Stimulated activated CD4-positive, alpha-beta T cell treated with anti-CD3 and anti-CD28 coated beads, TNF-alpha, amount 100 ng/mL, for 48 hours (primary cell): Measurements from ENCODE around the gene ZNF236.
"Not testable (repeated sequence)": the region's sequence is repeated elsewhere in the genome, so short reads cannot be mapped to it uniquely, and the experiment has no call there.

Experiments used
- DNase-seq, 3 donors: peaks; one replicate each; pipeline ENCODE4 v3.0.0-alpha.2; 2020; ENCODE audit warnings: low read depth in 3 of 3

The ZNF236 gene

DNA sequence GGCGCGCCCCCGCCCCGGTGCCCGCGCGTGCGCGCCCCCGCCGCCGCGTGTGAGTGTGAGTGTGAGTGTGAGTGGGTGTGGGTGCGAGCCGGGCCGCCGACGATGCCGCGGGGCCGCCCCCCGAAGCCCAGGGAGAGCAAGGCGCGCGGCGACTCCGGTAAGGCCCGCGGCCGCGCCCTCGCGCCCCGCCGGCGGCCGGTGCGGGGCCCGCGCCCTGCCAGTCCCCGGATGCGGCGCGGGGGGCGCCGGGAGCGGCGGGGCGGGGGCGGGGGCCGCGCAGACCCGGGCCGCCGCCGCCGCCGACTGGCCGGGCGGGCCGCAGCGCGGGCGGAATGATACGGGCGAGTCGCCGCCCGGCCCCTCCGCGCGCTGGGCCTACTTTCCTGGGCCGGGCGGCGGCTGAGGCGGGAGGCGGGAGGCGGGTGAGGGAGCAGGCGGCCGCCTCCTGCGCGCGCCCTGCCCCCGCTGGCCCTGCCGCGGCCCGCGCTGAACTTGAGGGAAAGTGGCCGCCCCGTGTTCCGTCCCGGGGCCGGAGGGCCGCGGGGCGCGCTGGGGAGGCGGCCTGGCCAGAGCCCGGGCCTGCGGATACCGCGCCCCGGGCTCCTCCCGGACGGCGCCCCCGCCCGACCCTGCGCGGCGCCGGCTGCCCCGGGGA, at the start of gene ZNF236:
Gene ZNF236, plus strand, starts transcription at position 52 of the 655 bp plus-strand sequence. Its CDS starts 51 bp downstream, at position 103.
- peak; percentile 33 to 55 (median 36) for DNase-seq

- no peak for DNase-seq
Observed at GRCh38 chr18:76772665-76773064, 49.7 kb upstream of the ZNF236 start.

DNA sequence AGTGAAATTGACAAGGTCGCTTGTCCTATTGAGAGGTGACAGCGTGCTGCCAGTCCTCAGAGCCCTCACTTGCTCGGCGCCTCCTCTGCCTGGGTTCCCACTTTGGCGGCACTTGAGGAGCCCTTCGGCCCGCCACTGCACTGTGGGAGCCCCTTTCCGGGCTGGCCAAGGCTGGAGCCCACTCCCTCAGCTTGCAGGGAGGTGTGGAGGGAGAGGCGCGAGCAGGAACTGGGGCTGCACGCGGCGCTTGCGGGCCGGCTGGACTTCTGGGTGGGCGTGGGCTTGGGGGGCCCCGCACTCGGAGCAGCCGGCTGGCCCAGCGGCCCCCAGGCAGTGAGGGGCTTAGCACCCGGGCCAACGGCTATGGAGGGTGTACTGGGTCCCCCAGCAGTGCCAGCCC, 45.3 kb upstream of the ZNF236 start:
- not testable (repeated sequence) for DNase-seq

DNA sequence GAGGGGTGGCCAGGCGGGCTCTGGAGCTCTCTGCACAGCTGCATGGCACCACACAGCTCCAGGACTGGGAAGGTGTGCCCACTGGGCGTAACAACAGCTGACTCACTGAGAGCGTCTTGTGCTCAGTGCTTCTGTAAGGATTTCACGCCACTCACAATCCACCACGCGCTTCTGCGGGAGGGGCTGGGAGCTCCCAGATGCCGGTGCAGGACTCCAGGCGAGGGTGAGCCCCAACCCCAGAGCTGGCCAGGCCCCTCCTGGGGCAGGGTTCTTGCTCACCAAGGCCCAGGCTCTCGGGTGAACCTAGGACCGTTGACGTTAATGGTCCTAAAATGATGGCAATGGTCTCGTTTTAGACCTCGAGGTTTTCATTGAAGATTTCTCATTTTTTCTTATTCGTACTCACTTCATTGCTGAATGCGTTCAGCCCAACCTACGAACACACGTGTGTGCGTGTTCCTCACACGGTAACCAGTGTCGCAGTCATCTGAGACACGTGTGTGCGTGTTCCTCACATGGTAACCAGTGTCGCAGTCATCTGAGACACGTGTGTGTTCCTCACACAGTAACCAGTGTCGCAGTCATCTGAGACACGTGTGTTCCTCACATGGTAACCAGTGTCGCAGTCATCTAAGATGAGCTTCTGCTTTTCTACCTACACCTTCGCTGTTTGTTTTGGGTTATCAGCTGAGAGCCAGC, 38.4 kb upstream of the ZNF236 start:
- no peak for DNase-seq

- DNase-seq = no peak
Observed at GRCh38 chr18:76785872-76786271, 36.5 kb upstream of the ZNF236 start.

DNA sequence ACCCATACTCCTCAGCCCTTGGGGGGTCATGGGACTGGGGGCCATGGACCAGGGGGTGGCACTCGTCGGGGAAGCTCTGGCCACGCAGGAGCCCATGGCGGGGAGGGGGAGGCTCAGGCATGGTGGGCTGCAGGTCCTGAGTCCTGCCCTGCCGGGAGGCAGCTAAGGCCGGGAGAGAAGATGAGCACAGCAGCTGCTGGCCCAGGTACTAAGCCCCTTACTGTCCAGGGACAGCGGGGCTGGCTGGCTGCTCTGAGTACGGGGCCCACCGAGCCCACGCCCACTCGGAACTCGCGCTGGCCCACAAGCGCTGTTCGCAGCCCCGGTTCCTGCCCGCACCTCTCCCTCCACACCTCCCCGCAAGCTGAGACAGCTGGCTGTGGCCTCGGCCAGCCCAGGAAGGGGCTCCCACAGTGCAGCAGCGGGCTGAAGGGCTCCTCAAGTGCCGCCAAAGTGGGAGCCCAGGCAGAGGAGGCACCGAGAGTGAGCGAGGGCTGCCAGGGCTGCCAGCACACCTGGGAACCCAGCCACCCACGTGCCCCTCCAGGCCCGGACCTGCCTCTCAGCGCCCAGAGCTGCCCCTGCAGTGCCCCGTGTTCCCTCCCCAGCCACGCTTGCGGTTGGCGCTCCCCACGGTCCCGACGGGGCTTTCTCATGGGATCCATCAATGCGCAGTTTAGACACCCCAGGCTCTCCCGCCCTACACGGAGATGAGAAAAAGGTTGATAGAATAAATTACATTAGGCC, 33.6 kb upstream of the ZNF236 start:
- no peak for DNase-seq

DNA sequence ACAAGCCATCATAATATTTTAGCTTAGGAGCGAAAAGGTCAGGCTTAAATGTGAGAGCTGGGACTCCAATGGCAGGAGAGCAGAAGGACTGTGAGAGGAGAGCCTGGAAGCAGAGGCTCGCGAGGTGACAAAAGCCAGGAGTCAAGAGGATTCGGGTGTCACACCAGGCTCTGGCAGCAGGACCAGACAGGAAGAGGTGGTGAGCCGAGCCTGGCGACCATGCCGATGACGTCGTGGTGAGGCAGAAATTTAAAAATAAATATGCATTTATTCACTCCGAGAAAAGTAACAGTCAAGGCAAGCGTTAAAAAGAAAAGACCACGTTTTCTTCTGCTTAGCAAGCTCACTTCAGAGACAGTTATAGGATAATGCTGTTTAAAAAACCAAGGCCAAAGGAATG, 31.3 kb upstream of the ZNF236 start:
- no peak for DNase-seq

DNA sequence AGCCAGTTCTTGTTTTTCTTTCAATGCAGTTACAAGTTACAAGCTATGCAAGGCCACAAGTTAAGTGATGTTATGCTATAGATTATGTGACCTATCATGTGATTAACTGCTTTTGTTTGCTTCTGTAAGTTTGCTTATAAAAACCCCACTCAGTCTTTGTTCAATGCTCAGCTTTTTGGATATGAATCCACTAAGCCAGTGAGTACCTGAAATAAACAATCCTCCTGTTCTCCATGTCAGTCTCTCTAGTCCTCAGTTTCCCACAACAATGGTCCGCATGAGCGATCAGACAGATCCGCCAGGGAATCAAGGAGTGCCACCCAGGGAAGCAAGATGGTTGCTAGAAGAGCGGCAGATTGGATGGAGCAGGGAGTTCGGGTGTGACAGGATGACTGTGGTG, 30.7 kb upstream of the ZNF236 start:
- no peak for DNase-seq

DNA sequence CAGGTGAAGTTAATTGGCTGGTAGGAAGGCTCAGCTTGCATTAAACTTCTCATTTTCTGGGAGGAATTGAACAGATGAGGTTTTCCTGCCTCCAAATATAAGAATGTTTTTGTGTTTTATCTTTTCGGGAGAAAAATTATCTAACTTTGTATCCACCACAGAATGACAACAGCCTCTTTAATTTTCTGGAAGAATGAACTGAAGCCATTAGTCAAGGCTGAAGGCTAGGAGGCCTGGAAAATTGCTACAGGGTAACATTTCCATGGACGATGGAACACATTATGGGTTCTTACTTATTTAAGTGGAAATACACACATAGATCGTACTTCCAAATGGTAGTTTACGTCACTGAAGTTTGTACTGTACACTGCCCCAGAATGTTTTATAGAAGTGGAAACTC, 28.0 kb upstream of the ZNF236 start:
- no peak for DNase-seq

GRCh38 chr18:76801567-76802505, 20.5 kb upstream of the ZNF236 start:
- DNase-seq = peak; percentile 13 to 33 (median 19)

- DNase-seq = no peak
Observed at GRCh38 chr18:76803413-76803812, 18.9 kb upstream of the ZNF236 start.

DNA sequence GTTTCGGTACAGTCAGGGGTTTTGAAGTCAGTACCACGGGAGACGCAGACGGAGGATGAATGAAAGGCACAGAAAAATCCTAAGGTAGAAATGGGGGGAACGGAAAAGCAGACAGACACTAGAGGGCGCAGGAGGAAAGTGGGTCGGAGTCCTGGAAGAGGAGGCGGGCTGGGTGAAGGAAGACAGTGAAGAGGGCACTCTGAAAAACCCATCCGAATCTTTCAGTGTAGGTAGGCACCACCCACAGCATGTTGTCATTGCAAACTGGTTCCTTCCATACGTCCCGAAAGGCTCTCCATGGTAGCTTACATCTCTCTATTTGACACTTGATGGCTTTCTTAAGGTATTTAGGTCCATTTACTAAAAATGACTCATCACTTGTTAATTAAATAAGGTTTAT, 18.5 kb upstream of the ZNF236 start:
- DNase-seq = peak; percentile 55 to 76 (median 57)

- DNase-seq = no peak
Observed at GRCh38 chr18:76805221-76805620, 17.1 kb upstream of the ZNF236 start.

DNA sequence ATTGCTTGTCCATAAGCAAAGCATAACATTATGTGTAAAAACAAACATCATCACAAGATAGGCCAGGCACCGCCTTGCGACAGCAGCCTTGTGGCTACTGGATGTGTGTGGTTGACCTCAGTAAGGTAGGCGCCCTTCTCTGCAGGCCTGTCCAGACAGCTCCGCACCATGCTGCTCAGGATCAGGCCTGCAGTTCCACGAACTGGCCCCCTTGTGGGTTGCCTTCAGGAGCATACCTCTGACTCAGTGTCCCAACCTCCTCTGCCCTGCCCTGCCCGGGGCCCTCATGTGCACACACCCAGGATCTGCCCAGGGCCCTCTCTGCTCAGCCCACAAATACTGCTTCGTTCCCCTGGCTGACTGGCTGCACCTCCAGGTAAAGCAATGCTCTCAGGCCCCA, 16.1 kb upstream of the ZNF236 start:
- DNase-seq = no peak

GRCh38 chr18:76808561-76808960, 13.8 kb upstream of the ZNF236 start:
- no peak for DNase-seq

- DNase-seq = not testable (repeated sequence)
Observed at GRCh38 chr18:76811530-76811929, 10.8 kb upstream of the ZNF236 start.

- no peak for DNase-seq
Observed at GRCh38 chr18:76814256-76814655, 8.1 kb upstream of the ZNF236 start.

DNA sequence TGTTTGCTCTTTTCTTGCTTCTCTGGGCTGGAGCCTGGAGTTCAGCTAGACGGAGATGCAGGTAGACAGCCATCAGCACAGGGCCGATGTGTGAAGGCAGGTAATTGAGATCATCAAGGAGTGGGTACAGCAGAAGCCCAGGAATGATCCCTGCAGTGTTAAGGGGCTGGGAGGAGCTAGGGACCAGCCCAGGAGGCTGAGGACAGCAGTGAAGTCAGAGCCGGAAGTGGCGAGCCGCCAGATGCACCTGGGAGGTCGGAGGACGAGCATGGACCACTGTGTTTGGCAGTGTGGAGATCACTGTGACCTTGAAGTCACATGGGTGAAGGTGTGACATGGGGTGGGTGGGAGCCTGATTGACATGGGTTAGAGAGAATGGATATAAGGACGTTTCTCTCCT, 6.2 kb upstream of the ZNF236 start:
- DNase-seq = no peak

GRCh38 chr18:76817888-76818611, 4.3 kb upstream of the ZNF236 start:
- DNase-seq = no peak

- DNase-seq = no peak
Observed at GRCh38 chr18:76819411-76820136, 2.8 kb upstream of the ZNF236 start.
